PC-3 (cell line): ENCODE results near the gene KRT80. TPM values are rescaled to one million over a fixed set of nuclear protein-coding genes. Genes with fewer than 3 reads are reported as not detected.

Experiments
- ATAC-seq: fragments of 200-7000 bp; cut with Tn5 transposase; 2 replicates; pipeline ENCODE4 v1.9.1; 2020; ENCODE audit warnings: mild to moderate bottlenecking, moderate library complexity
- BruUV-seq: library from RNA; stranded (reverse); fragments of 400-500 nt; replicated peaks from 2 replicates; lab custom pipeline; 2021; lab: Mats Ljungman, UMichigan
- CTCF ChIA-PET: fragments of 300-600 bp; sonication (Branson Sonifier 250); formaldehyde crosslinking; loops from one replicate; lab custom pipeline; 2022; ENCODE audit warnings: antibody characterized with exemption; lab: Charles Lee
- POLR2A ChIA-PET: fragments of 300-600 bp; sonication (Branson Sonifier 250); formaldehyde crosslinking; loops from one replicate; lab custom pipeline; 2022; ENCODE audit warnings: antibody characterized with exemption; ENCODE audit not compliant: unreplicated experiment; lab: Charles Lee
- DNase-seq: peaks from one replicate; pipeline ENCODE4 v3.0.0-alpha.2; 2015
- H2AFZ ChIP-seq: fragments of 300-600 bp; sonication (generic); 2 replicates; pipeline ENCODE4 v1.6.0; 2016; ENCODE audit warnings: antibody characterized with exemption, low read length
- H3F3A ChIP-seq: fragments of 300-600 bp; sonication (generic); one replicate; pipeline ENCODE4 v1.6.0; 2017; ENCODE audit warnings: antibody characterized with exemption, low read length, control low read depth, mild to moderate bottlenecking; ENCODE audit not compliant: unreplicated experiment
- H3K27ac ChIP-seq: fragments of 300-600 bp; sonication (generic); 2 replicates; pipeline ENCODE4 v1.5.1; 2016; ENCODE audit warnings: mild to moderate bottlenecking, low read length
- H3K27me3 ChIP-seq: fragments of 300-600 bp; sonication (generic); 2 replicates; pipeline ENCODE4 v1.6.1; 2016; ENCODE audit warnings: low read length, mixed read lengths
- H3K36me3 ChIP-seq: fragments of 300-600 bp; sonication (generic); 2 replicates; pipeline ENCODE4 v1.6.1; 2016; ENCODE audit warnings: low read depth, mixed run types, low read length, mixed read lengths
- H3K4me1 ChIP-seq: fragments of 300-600 bp; sonication (generic); 2 replicates; pipeline ENCODE4 v1.5.1; 2016; ENCODE audit warnings: low read length; ENCODE audit not compliant: insufficient read depth
- H3K4me2 ChIP-seq: fragments of 300-600 bp; sonication (generic); 2 replicates; pipeline ENCODE4 v1.6.0; 2016; ENCODE audit warnings: low read length
- H3K4me3 ChIP-seq: fragments of 300-600 bp; sonication (generic); 2 replicates; pipeline ENCODE4 v1.5.1; 2016; ENCODE audit warnings: mild to moderate bottlenecking, low read length, mixed read lengths
- H3K79me2 ChIP-seq: fragments of 300-600 bp; sonication (generic); 2 replicates; pipeline ENCODE4 v1.6.1; 2017; ENCODE audit warnings: low read length, mixed read lengths
- H3K9ac ChIP-seq: fragments of 300-600 bp; sonication (generic); 2 replicates; pipeline ENCODE4 v1.6.0; 2016; ENCODE audit warnings: mild to moderate bottlenecking, low read length
- H3K9me2 ChIP-seq: fragments of 300-600 bp; sonication (generic); replicated peaks from 2 replicates; pipeline ENCODE4 v1.6.1; 2016; ENCODE audit warnings: mixed run types, low read length, mixed read lengths
- H3K9me3 ChIP-seq: fragments of 300-600 bp; sonication (generic); 2 replicates; pipeline ENCODE4 v1.6.1; 2016; ENCODE audit warnings: low read length, mixed read lengths
- H4K20me1 ChIP-seq: fragments of 300-600 bp; sonication (generic); 2 replicates; pipeline ENCODE4 v1.6.1; 2016; ENCODE audit warnings: low read length, mixed read lengths
- EZH2 ChIP-seq: fragments of 300-600 bp; sonication (generic); IDR thresholded peaks from one replicate; pipeline ENCODE4 v1.6.1; 2017; ENCODE audit warnings: antibody characterized with exemption, mild to moderate bottlenecking, low read length; ENCODE audit not compliant: unreplicated experiment
- EZH2phosphoT487 ChIP-seq: fragments of 300-600 bp; sonication (generic); IDR thresholded peaks from 2 replicates; pipeline ENCODE4 v1.6.1; 2018; ENCODE audit warnings: mild to moderate bottlenecking, antibody characterized with exemption, low read length, borderline replicate concordance
- intact Hi-C: fragments of 100-400 bp; cut with micrococcal nuclease; formaldehyde crosslinking; loops from 2 replicates; pipeline ENCODE4 v1.9.0; 2023
- total RNA-seq: library from RNA; depleted of rRNA; stranded (reverse); fragments of >200 nt; gene quantifications from 2 replicates; pipeline ENCODE4 v1.2.3, GENCODE V29; 2014
- TF ChIP-seq, protein P1 (sequence below): fragments of 300-600 bp; sonication (generic); conservative IDR thresholded peaks from 2 replicates; pipeline ENCODE4 v1.5.1; 2017; ENCODE audit warnings: antibody characterized with exemption, low read depth, mild to moderate bottlenecking, low read length

KRT80 gene
- total RNA-seq, 1 experiment from 2014 or later: 19.8 TPM

DNA sequence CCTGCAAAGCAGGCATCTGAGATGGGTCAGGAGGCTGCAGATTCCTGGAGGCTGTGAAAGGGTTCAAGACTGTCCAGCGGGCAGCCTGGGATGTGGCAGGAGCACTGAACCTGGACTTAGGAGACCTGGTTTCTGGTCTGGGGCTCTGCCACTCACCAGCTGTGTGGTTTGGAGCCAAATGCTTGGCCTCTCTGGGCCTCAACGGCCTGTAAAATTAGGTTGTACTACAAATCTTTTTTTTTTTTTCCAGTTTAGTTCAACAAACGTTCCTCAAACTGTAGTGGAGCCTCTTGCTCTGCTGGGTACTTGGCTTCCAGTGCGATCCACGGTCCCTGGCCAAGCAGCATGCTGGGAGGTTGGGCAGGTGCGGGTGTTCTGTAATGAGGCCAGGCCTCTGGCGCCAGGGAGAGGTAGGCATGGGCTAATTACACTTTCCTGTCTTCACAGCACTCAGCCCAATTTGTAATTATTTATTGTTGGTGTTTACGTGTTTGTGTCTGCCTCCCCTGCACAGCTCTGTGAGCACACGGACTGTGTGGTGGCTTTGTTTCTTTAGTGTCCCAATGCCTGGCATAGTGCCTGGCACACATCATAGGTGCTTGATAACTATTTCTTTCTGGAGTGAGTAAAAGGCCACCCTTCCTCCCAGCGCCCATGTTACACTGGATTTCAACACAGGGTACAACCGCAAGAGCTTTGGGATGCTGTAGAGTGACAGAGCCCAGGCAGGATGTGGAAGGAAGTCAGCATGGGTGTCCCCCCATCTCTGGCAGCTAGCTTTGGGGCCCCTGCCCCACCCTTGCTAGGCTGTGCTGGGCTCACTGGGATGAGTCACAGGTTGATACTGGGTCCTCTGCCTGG lies 5.8 kb upstream of the KRT80 start:
- Histone ChIP-seq H3K27ac (no peak overlapping the region), H4K20me1 (no peaks in the 10 kb centered on the region), H3K4me2 (no peak overlapping the region), H3K9me2 (no peaks in the 10 kb centered on the region), H3K9ac (no peak overlapping the region), H3K79me2 (no peaks in the 10 kb centered on the region), H3K9me3 (no peaks in the 10 kb centered on the region), H3K4me3 (no peak overlapping the region), H3K4me1 (peaks cover 45% of the 10 kb centered on the region), H2AFZ (no peak overlapping the region), H3K36me3 (no peaks in the 10 kb centered on the region), H3F3A (no peaks in the 10 kb centered on the region), H3K27me3 (no peaks in the 10 kb centered on the region)
- TF ChIP-seq, protein P1, sequence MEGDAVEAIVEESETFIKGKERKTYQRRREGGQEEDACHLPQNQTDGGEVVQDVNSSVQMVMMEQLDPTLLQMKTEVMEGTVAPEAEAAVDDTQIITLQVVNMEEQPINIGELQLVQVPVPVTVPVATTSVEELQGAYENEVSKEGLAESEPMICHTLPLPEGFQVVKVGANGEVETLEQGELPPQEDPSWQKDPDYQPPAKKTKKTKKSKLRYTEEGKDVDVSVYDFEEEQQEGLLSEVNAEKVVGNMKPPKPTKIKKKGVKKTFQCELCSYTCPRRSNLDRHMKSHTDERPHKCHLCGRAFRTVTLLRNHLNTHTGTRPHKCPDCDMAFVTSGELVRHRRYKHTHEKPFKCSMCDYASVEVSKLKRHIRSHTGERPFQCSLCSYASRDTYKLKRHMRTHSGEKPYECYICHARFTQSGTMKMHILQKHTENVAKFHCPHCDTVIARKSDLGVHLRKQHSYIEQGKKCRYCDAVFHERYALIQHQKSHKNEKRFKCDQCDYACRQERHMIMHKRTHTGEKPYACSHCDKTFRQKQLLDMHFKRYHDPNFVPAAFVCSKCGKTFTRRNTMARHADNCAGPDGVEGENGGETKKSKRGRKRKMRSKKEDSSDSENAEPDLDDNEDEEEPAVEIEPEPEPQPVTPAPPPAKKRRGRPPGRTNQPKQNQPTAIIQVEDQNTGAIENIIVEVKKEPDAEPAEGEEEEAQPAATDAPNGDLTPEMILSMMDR: no peak
- TF ChIP-seq EZH2: no peak
- TF ChIP-seq EZH2phosphoT487: no peak
- no TSS peak for BruUV-seq
- intact Hi-C loops: no loop called here
- ChIA-PET CTCF (no interaction called here), POLR2A (no interaction called here)
- ATAC-seq (no peak), DNase-seq (no peak)

DNA sequence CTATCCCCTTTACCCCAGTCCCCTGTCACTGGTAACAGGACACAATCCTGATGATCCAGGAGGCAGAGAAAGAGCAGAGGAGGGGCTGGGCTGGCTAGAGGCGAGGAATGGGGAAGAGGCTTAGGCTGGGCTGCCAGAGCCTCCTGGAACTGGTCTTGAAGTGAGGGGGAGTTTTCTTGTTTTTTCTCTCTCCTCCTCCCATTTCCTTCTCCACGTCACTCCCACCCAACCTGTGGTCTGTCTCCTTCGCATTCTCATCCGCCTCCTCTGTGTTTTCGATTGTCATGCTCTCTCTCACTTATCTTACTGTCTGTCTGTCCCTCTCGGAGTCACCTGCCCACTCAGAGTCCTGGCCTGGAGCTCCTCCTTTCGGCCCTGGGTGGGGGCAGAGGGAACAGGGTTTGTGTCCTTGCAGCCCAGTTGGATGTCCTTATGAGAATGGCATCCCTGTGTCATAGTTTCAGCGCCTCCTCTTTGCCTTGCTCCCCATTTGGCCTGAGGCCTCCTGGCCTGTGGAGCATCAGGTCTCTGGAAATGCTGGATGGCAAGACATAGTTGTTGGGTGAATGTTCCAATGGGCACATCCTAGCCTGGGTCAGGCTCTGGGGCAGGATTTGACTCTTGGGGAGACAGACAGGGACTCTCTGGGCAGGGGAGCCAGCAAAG lies 3.4 kb upstream of the KRT80 start:
- Histone ChIP-seq H3K4me2 (0 out of 2 replicates have a peak overlapping the region, but pooled peaks have one; percentile 2), H3K9me3 (no peaks in the 10 kb centered on the region), H4K20me1 (no peaks in the 10 kb centered on the region), H3K9ac (no peak overlapping the region), H3K27ac (no peak overlapping the region), H2AFZ (no peak overlapping the region), H3K79me2 (peaks cover 17% of the 10 kb centered on the region), H3K27me3 (no peaks in the 10 kb centered on the region), H3F3A (no peaks in the 10 kb centered on the region), H3K4me1 (peaks cover 64% of the 10 kb centered on the region), H3K9me2 (no peaks in the 10 kb centered on the region), H3K36me3 (no peaks in the 10 kb centered on the region), H3K4me3 (no peak overlapping the region)
- BruUV-seq: no TSS peak
- DNase-seq (peak; percentile 44), ATAC-seq (no peak)
- POLR2A ChIA-PET: no interaction called here
- intact Hi-C loops: no loop called here
- TF ChIP-seq EZH2 (no peak), EZH2phosphoT487 (no peak)
- TF ChIP-seq, protein P1: no peak
- CTCF ChIA-PET: no interaction called here
